Fibroblast of skin of left quadriceps (primary cell): ENCODE data around the gene GIMAP8.
"Not testable (repeated sequence)": the region's sequence is repeated elsewhere in the genome, so short reads cannot be mapped to it uniquely, and the experiment has no call there.

Source experiments
- DNase-seq, 2 experiments: peaks; one replicate each; pipeline ENCODE4 v3.0.0-alpha.2; 2013; ENCODE audit warnings: low read depth in 2 of 2

The GIMAP8 gene

GRCh38 chr7:150514748-150515222 lies 64.4 kb downstream of the GIMAP8 start, which contains the start of gene GIMAP7:
Gene GIMAP7 (plus strand): TSS chr7:150514872. CDS start chr7:150519975, 5,103 bp downstream.
- no peak for DNase-seq

DNA sequence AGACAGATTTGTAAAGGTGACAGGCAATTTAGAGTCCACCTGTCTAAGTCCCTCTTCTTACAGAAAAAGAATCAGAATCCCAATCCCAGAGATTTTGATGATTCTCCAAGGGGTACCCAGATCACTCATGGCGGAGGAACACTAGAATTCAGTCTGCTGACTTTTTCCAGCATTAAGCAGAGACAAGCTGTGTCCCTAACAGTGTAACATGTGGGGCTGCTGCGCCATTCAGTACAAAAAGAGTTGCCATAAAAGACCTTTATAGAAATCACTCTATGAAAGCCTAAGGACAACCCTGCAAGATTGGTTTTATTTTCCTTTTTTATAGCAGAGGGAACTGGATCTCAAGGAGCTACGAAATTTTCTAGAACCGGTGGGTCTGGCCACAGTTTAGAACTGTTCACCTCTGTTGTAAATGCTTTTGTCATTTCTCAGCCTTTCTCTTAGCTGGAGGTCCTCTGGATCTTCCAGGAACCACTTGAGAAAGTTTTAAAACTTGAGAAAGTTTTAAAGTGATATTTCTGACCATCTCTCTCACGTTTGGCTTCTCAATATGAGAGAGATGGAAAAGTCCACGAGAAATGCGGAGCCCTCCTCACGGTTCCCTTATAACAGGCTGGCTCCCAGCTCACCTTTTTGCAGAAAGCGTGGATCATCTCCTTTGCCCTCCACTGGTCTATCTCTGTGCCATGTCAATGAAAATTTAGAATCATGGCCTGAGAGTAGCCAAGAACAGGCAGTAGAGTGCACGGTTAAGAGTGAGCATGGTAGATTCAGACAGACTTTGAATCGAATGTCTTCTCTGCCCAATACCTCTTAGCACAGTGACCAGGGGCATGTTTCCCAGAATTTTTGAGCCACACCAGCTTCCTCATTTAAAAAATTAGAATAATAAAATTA lies 65.1 kb downstream of the GIMAP8 start:
- DNase-seq, result no peak

GRCh38 chr7:150516956-150517745 lies 66.7 kb downstream of the GIMAP8 start:
- DNase-seq, result no peak

DNA sequence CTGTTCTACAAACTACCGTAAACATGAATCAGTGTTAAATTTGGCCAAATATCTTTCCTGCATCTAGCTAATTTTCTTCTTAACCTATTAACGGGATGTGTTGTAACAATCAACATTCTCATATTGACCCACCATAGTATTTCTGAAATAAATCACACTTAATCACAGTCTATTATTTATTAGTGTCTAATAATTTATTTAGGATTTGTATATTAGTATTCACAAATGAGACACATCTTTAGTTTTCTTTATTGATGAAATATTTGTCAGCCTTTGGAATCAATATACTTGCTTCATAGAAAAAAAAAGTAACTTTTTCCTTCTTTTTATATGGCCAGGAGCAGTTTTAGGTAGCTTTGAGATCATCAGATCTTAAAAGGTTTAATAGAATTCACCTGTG lies 68.9 kb downstream of the GIMAP8 start:
- DNase-seq, result no peak

- DNase-seq, result no peak
Observed at GRCh38 chr7:150520145-150520544, 69.7 kb downstream of the GIMAP8 start.

DNA sequence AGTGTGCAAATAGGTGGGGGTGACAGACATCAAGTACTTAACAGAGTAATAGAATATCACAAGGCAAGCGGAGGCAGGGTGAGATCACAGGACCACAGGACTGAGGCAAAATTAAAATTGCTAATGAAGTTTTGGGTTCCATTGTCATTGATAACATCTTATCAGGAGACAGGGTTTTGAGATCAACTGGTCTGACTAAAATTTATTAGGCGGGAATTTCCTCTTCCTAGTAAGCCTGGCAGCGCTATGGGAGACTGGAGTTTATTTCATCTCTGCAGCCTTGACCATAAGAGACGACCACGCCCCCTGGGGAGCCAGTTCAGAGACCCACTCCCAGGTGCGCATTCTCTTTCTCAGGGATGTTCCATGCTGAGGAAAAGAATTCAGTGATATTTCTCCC lies 72.5 kb downstream of the GIMAP8 start:
- not testable (repeated sequence) for DNase-seq

- no peak for DNase-seq
Observed at GRCh38 chr7:150524018-150524417, 73.6 kb downstream of the GIMAP8 start.
